Skin of body (tissue), 2 donors: ENCODE data around the gene FOXB1. TPM values are rescaled to one million over a fixed set of nuclear protein-coding genes. Genes with fewer than 3 reads are reported as not detected.

ENCODE experiments used
- DNase-seq: peaks from one replicate; lab custom pipeline; 2025; lab: John Stamatoyannopoulos, UW
- total RNA-seq: library from RNA; depleted of rRNA; stranded (reverse); fragments of >200 nt; gene quantifications from one replicate; pipeline ENCODE4 v1.2.3, GENCODE V29; 2014

The FOXB1 gene
- total RNA-seq, 1 donor from 2014 or later = not detected

- DNase-seq = no peak
These were observed 5.0 kb upstream of the FOXB1 start for GRCh38 chr15:59998950-59999611.

DNA sequence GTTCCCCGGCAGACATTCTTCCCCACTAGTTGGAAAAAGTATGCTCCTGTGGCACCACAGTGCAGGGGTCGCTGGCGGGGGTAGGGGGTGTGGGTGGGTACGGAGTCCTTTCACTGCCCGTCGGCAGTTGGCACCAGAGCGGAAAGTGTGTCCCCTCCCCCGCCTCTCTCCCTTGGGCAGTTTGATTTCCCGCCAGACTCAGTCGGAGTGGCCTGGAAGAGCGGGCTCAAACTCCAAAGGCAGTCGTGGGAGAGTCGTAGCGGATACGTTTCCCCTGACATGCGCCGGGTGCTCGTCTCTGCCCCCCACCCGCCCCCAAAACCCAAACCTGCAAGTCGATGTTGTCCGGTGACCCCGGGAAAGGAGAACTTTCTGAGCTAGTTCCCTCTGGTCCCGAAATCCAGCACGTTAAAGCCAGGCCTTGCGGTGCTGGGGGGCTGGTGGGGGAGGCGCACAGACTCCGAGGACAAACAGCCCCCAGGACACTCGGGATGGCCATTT lies 4.4 kb upstream of the FOXB1 start:
- no peak for DNase-seq

GRCh38 chr15:60000113-60000823 lies 3.8 kb upstream of the FOXB1 start:
- DNase-seq = no peak

- DNase-seq = no peak
These were observed 3.1 kb upstream of the FOXB1 start for GRCh38 chr15:60000824-60001609.

GRCh38 chr15:60001610-60002527 lies 2.2 kb upstream of the FOXB1 start:
- no peak for DNase-seq

DNA sequence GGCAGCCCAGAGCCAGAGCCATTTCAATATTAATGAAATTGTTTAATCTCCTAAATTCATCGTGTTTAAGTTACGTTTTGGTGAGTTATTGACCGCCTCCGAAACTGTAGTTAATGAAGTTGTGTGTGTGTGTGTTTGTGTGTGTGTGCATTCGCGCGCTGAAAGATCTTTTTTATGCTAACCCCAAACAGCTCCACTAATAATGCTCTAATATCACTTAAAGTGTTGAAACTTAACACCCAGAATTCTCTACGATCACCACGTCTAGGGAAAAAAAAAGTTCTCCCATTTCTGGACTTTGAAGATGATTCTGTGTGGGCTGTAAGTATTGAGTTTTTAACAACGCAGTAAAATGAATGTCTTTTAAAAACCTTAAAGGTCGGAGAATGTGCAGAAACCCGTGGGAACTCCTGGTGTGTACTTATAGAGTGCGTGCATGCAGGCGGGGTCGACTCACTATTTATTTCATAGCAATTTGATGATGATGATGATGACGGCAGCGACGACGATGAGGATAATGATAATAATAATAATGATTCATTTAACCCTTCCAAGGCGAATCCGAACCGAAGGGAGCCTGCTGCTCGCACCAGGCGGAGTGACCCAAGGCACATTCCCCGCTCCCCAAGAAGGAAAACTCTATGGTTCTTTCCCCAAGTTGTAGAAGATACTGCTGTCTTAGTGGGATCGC lies 1.4 kb upstream of the FOXB1 start:
- DNase-seq = no peak

DNA sequence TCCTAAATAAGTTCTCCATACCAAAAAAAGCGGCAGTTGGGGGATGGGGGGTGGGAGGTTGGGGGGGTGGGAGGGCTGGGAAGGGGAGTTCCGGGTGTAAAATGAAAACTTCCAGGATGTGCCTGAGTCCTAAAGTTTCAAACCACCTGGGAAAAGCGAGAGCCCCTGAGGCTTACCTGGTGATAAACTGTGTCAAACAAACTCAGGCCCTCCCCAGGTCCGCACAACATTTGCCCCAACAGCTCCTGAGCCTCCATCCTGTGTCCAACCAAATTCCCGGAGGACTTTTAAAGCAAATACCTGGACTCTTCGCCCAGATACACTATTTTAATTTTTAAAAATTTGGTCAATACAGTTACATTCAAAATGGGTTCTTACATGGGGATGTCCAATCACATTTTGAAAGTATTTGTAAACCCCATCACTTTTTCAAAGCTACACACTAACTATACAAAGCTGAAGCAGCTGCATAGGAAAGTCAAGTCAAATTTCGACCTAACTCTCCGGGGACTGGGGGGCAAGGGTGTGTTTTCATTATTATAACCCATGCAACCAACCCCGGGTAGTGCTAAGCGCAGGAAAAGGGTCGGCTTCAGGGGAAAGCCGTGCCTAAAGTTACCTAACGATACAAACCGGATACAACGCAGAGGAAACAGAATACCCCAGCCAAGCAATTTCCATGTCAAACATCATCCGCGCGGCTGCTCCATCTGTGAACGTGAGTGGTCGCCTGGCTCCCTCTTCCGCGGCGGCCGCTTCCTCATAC lies 685 bp upstream of the FOXB1 start:
- DNase-seq = no peak

- DNase-seq = no peak
These were observed 788 bp downstream of the FOXB1 start for GRCh38 chr15:60004846-60005351.

GRCh38 chr15:60005352-60006202 lies 1.5 kb downstream of the FOXB1 start:
- DNase-seq = no peak

DNA sequence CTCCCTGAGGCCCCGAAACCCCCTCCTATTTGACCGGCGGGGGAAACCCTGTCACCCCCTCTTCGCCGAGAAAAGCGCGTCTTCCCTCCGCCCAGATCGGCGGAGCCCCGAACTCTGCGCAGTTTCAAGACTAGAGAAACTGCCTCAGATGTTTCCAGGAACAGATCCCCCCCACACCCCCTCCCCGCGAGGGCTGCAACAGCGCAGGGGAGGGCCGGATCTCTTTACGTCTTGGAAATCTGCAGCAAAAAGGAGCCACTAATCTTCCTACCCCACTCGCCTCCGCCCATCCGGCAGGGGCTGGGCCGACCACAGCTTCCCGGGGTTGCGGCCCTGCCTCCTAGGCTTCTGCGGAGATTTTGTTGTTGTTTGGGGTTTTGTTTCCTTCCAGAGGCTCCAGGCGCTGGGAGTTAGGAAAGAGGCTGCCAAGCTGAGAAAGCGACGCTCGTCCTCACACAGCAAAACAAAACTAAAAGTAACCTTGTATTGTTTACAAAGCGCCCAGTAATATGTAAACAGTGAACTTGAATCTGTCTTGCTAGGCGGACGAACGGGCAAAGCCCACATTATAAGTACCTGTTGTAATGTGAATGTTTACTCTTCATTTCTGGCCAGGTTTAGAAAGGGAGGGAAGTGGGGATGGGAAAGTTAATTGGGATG lies 2.2 kb downstream of the FOXB1 start:
- DNase-seq = peak; percentile 46

DNA sequence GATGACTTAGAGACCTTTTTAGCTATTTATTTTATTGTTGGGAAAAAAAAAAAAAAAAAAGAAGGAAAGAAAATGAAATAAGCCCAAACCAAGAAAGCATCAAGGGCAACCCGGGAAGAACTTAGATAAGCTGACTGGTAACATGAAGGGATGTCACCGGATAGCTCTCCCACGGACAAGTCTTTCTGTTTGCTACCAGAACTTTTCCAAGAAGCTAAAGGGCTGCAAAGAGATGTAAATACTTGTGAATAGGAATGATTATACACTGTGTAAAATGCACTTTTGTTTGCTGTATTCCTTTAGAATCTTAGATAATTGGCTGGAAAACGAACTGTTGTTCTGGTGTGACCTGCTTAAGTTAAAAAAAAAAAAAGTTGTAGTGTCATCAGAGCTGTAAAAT lies 2.8 kb downstream of the FOXB1 start:
- DNase-seq = no peak

DNA sequence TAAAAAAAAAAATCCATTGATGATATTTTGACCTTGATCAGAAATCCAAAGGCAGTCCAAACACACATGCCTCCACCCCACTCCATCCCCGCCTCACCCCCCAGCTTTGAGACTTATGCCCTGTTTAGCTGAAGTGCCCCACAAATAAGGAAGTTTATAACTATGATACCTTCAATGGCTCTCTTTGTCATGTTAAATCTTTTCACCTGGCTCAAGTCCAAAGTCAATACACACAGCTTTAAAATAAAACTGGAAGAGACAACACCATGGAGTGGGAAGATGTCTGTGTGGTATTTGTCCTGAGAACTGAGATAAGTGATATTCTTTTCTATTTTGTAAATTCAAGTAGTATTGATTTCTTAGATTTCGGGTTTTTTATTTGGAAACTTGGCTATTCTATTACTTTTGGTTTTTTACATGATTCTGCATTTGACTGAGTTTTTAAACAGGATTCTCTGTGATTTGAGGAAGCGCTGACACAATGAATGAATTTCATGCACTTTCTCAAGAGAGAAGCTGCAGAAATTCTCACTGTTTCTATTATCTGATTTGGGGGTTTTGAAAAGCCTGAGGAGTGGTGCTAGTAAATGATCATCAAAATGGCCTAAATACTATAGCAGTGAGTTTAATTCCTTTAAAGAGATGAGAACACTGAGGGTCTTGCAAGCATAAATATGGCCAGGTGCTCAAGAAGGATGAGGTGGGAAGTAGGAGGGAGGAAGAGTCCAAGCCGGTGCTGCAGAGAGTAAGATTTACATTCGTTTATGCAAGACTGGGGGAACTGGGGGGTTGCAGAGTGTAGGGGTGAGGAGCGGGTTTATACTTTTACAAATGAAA lies 5.2 kb downstream of the FOXB1 start:
- no peak for DNase-seq

GRCh38 chr15:60009980-60010732 lies 6.0 kb downstream of the FOXB1 start:
- DNase-seq = no peak

GRCh38 chr15:60010858-60011257 lies 6.7 kb downstream of the FOXB1 start:
- DNase-seq = no peak

DNA sequence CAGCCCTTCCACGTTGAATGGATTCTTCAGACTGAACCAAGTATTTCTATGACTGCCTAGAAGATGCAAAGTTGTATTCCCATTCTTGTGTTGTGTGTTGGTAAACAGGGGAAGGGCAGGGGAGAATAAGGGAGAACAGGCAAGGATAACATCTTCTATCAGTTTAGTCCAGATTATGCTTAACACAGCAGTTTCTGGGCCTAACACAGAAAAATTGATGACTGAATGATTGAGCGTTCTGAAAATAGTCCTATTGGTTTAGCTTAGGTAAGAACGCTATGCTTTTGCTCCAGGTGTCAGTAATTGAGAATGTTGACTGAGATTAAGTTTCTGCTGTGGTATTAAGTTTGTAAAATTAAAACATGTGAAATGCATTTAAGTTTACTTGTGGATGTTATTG lies 8.6 kb downstream of the FOXB1 start:
- no peak for DNase-seq
